Hepatocyte (in vitro differentiated cells): ENCODE data around the gene ZNF771. TPM values are rescaled to one million over a fixed set of nuclear protein-coding genes. Genes with fewer than 3 reads are reported as not detected.

Source experiments
- DNase-seq: peaks from one replicate; pipeline ENCODE4 v3.0.0-alpha.2; 2016; ENCODE audit warnings: low spot score
- H2AFZ ChIP-seq: fragments of 200-600 bp; sonication (generic); 2 replicates; pipeline ENCODE4 v1.6.0; 2016; ENCODE audit warnings: antibody characterized with exemption, mild to moderate bottlenecking
- H3K27ac ChIP-seq: fragments of 200-600 bp; sonication (generic); 2 replicates; pipeline ENCODE4 v1.5.1; 2016; ENCODE audit warnings: mild to moderate bottlenecking
- H3K27me3 ChIP-seq: fragments of 200-600 bp; sonication (generic); 2 replicates; pipeline ENCODE4 v1.6.1; 2016
- H3K36me3 ChIP-seq: fragments of 200-600 bp; sonication (generic); replicated peaks from 2 replicates; pipeline ENCODE4 v1.5.1; 2016; ENCODE audit warnings: low read depth; ENCODE audit not compliant: insufficient read depth
- H3K4me1 ChIP-seq: fragments of 200-600 bp; sonication (generic); 2 replicates; pipeline ENCODE4 v1.5.1; 2016; ENCODE audit warnings: mild to moderate bottlenecking, moderate library complexity; ENCODE audit not compliant: insufficient read depth
- H3K4me2 ChIP-seq: fragments of 200-600 bp; sonication (generic); 2 replicates; pipeline ENCODE4 v1.6.0; 2016
- H3K4me3 ChIP-seq: fragments of 200-600 bp; sonication (generic); 2 replicates; pipeline ENCODE4 v1.5.1; 2016; ENCODE audit warnings: mild to moderate bottlenecking
- H3K79me2 ChIP-seq: fragments of 200-600 bp; sonication (generic); 2 replicates; pipeline ENCODE4 v1.6.0; 2017; ENCODE audit warnings: mild to moderate bottlenecking
- H3K9me2 ChIP-seq: fragments of 200-600 bp; sonication (generic); replicated peaks from 2 replicates; pipeline ENCODE4 v1.6.0; 2017; ENCODE audit warnings: mild to moderate bottlenecking; ENCODE audit not compliant: insufficient read depth
- H3K9me3 ChIP-seq: fragments of 200-600 bp; sonication (generic); 2 replicates; pipeline ENCODE4 v1.5.1; 2016; ENCODE audit warnings: low read depth, mild to moderate bottlenecking
- H4K20me1 ChIP-seq: fragments of 200-600 bp; sonication (generic); 2 replicates; pipeline ENCODE4 v1.6.0; 2016; ENCODE audit warnings: mild to moderate bottlenecking; ENCODE audit not compliant: insufficient read depth, poor library complexity, severe bottlenecking
- CTCF ChIP-seq: fragments of 200-600 bp; sonication (generic); IDR thresholded peaks from 2 replicates; pipeline ENCODE4 v1.5.1; 2016; ENCODE audit warnings: antibody characterized with exemption, mild to moderate bottlenecking; ENCODE audit not compliant: poor library complexity
- EZH2 ChIP-seq: fragments of 200-600 bp; sonication (generic); IDR thresholded peaks from 2 replicates; pipeline ENCODE4 v1.6.1; 2016; ENCODE audit warnings: antibody characterized with exemption, mild to moderate bottlenecking, borderline replicate concordance
- EZH2phosphoT487 ChIP-seq: fragments of 200-600 bp; sonication (generic); IDR thresholded peaks from one replicate; pipeline ENCODE4 v1.6.1; 2018; ENCODE audit warnings: antibody characterized with exemption, mild to moderate bottlenecking, low read depth, moderate library complexity; ENCODE audit not compliant: unreplicated experiment, severe bottlenecking
- WGBS: methylation state at CpG from one replicate; pipeline ENCODE4 v1.1.6; 2016; ENCODE audit warnings: low lambda C conversion rate; ENCODE audit errors: missing lambda C conversion rate; 5-methylcytosine and 5-hydroxymethylcytosine counted together
- polyA plus RNA-seq: library from polyadenylated mRNA; unstranded; fragments of >200 nt; fragmentation: Nextera tagmentation; extraction: Ambion mirVana; gene quantifications from 2 replicates; pipeline ENCODE4 v1.2.1, GENCODE V29; 2016
- total RNA-seq: library from RNA; depleted of rRNA; stranded (reverse); fragments of >200 nt; gene quantifications from 2 replicates; pipeline ENCODE4 v1.2.3, GENCODE V29; 2014

Gene ZNF771
- total and polyA plus RNA-seq, 2 experiments from 2014 or later: 12.4 to 23.6 TPM

- H2AFZ ChIP-seq: no peak overlapping the region
Measured at GRCh38 chr16:30409125-30410060, 2.0 kb downstream of the ZNF771 start.

GRCh38 chr16:30413112-30413806, 5.9 kb downstream of the ZNF771 start:
- Histone ChIP-seq H3K4me1 (peaks cover 13% of the 10 kb centered on the region), H3K79me2 (peaks cover 25% of the 10 kb centered on the region)
- 92% methylated on average over 6 of the region's 6 CpGs for WGBS

More at GRCh38 chr16:30409125-30410060, 2.0 kb downstream of the ZNF771 start:
- peaks cover 32% of the 10 kb centered on the region for H3K79me2 ChIP-seq
- DNase-seq: peak; percentile 93
- H3K4me1 ChIP-seq: peaks cover 12% of the 10 kb centered on the region
- H4K20me1 ChIP-seq: peaks cover 3% of the 10 kb centered on the region
- H3K36me3 ChIP-seq: no peaks in the 10 kb centered on the region
- H3K9me2 ChIP-seq: no peaks in the 10 kb centered on the region
- peak overlapping the region; percentile 96 for H3K4me2 ChIP-seq
- WGBS: 52% methylated on average over 15 of the region's 15 CpGs
- H3K27ac ChIP-seq: peak overlapping the region; percentile 28
- no peaks in the 10 kb centered on the region for H3K27me3 ChIP-seq
- no peak for TF ChIP-seq EZH2phosphoT487
- no peak for TF ChIP-seq EZH2
- peak; percentile 95 for TF ChIP-seq CTCF
- no peaks in the 10 kb centered on the region for H3K9me3 ChIP-seq
- no peak overlapping the region for H3K4me3 ChIP-seq

GRCh38 chr16:30414159-30414558, 6.8 kb downstream of the ZNF771 start:
- no peak for DNase-seq
- no peak overlapping the region for H3K4me2 ChIP-seq
- H2AFZ ChIP-seq: no peak overlapping the region
- peaks cover 3% of the 10 kb centered on the region for H4K20me1 ChIP-seq
- 96% methylated on average over 5 of the region's 5 CpGs for WGBS
- no peaks in the 10 kb centered on the region for H3K27me3 ChIP-seq
- no peaks in the 10 kb centered on the region for H3K9me2 ChIP-seq
- no peak overlapping the region for H3K27ac ChIP-seq
- peaks cover 14% of the 10 kb centered on the region for H3K4me1 ChIP-seq
- TF ChIP-seq EZH2phosphoT487: no peak
- no peak overlapping the region for H3K4me3 ChIP-seq
- H3K36me3 ChIP-seq: no peaks in the 10 kb centered on the region
- H3K79me2 ChIP-seq: peaks cover 17% of the 10 kb centered on the region
- no peaks in the 10 kb centered on the region for H3K9me3 ChIP-seq

More at GRCh38 chr16:30413112-30413806, 5.9 kb downstream of the ZNF771 start:
- no peaks in the 10 kb centered on the region for H3K36me3 ChIP-seq
- no peaks in the 10 kb centered on the region for H3K9me3 ChIP-seq
- H3K9me2 ChIP-seq: no peaks in the 10 kb centered on the region
- no peak for DNase-seq
- H2AFZ ChIP-seq: no peak overlapping the region
- no peak overlapping the region for H3K4me3 ChIP-seq
- H3K4me2 ChIP-seq: no peak overlapping the region
- no peaks in the 10 kb centered on the region for H3K27me3 ChIP-seq
- no peak for TF ChIP-seq EZH2
- no peak for TF ChIP-seq CTCF
- TF ChIP-seq EZH2phosphoT487: no peak
- H3K27ac ChIP-seq: no peak overlapping the region
- peaks cover 3% of the 10 kb centered on the region for H4K20me1 ChIP-seq
